IMR-90 (cell line): ENCODE measurements around the gene RBFOX1. TPM values are rescaled to one million over a fixed set of nuclear protein-coding genes. Genes with fewer than 3 reads are reported as not detected.

Source experiments
- ATAC-seq: fragments of 200-7000 bp; cut with Tn5 transposase; 2 replicates; pipeline ENCODE4 v1.9.1; 2020; ENCODE audit warnings: low read depth, mild to moderate bottlenecking, moderate library complexity
- BruUV-seq: library from RNA; stranded (reverse); fragments of 400-500 nt; replicated peaks from 2 replicates; lab custom pipeline; 2021; lab: Mats Ljungman, UMichigan
- CTCF ChIA-PET: fragments of 300-600 bp; formaldehyde crosslinking; extraction: SDS; loops from one replicate; lab custom pipeline; 2021; ENCODE audit warnings: antibody characterized with exemption; lab: Yijun Ruan, JAX
- POLR2A ChIA-PET: fragments of 300-600 bp; sonication (Branson Sonifier 250); formaldehyde crosslinking; loops from one replicate; lab custom pipeline; 2022; ENCODE audit warnings: antibody characterized with exemption; ENCODE audit not compliant: unreplicated experiment; lab: Charles Lee
- DNase-seq: peaks from one replicate; pipeline ENCODE4 v3.0.0; 2013
- H2AFZ ChIP-seq: replicated peaks from 2 replicates; pipeline ENCODE3; 2013; ENCODE audit warnings: low read length, mild to moderate bottlenecking; ENCODE audit not compliant: poor library complexity
- H2AK5ac ChIP-seq: 2 replicates; pipeline ENCODE4 v1.6.1; 2013; ENCODE audit warnings: low read depth, low read length, inconsistent platforms
- H2AK9ac ChIP-seq: replicated peaks from 2 replicates; pipeline ENCODE3; 2013; ENCODE audit warnings: mild to moderate bottlenecking, low read depth, low read length, moderate library complexity; ENCODE audit not compliant: poor library complexity
- H2BK120ac ChIP-seq: 2 replicates; pipeline ENCODE4 v1.6.1; 2013; ENCODE audit warnings: low read depth, low read length, inconsistent platforms
- H2BK15ac ChIP-seq: 3 replicates; pipeline ENCODE4 v1.6.1; 2013; ENCODE audit warnings: low read depth, low read length, inconsistent platforms
- H2BK20ac ChIP-seq: 2 replicates; pipeline ENCODE4 v1.6.1; 2013; ENCODE audit warnings: low read depth, mild to moderate bottlenecking, inconsistent platforms, low read length, moderate library complexity
- H2BK5ac ChIP-seq: 2 replicates; pipeline ENCODE4 v1.6.1; 2013; ENCODE audit warnings: mild to moderate bottlenecking, low read depth, low read length, inconsistent platforms; ENCODE audit not compliant: poor library complexity, severe bottlenecking
- H3K14ac ChIP-seq: replicated peaks from 2 replicates; pipeline ENCODE4 v1.6.1; 2013; ENCODE audit warnings: low read depth, low read length, inconsistent platforms
- H3K18ac ChIP-seq: 2 replicates; pipeline ENCODE4 v1.6.1; 2013; ENCODE audit warnings: low read depth, low read length, control low read depth
- H3K23ac ChIP-seq: 2 replicates; pipeline ENCODE4 v1.6.1; 2013; ENCODE audit warnings: low read depth, low read length, inconsistent platforms
- H3K27ac ChIP-seq: 2 replicates; pipeline ENCODE4 v1.5.1; 2013; ENCODE audit warnings: mild to moderate bottlenecking, control low read depth, low read length; ENCODE audit not compliant: insufficient read depth
- H3K27me3 ChIP-seq: 2 replicates; pipeline ENCODE4 v1.6.1; 2013; ENCODE audit warnings: low read length; ENCODE audit not compliant: control insufficient read depth, insufficient read depth
- H3K36me3 ChIP-seq: 2 replicates; pipeline ENCODE4 v1.6.1; 2013; ENCODE audit warnings: low read length, mixed read lengths; ENCODE audit not compliant: control insufficient read depth, insufficient read depth
- H3K4ac ChIP-seq: 2 replicates; pipeline ENCODE4 v1.6.1; 2013; ENCODE audit warnings: low read depth, low read length, inconsistent platforms
- H3K4me1 ChIP-seq: 2 replicates; pipeline ENCODE4 v1.6.1; 2013; ENCODE audit warnings: low read length, mixed read lengths; ENCODE audit not compliant: control insufficient read depth, insufficient read depth
- H3K4me2 ChIP-seq: 2 replicates; pipeline ENCODE4 v1.6.1; 2013; ENCODE audit warnings: low read depth, mild to moderate bottlenecking, control low read depth, low read length, moderate library complexity
- H3K4me3 ChIP-seq: 2 replicates; pipeline ENCODE4 v1.5.1; 2013; ENCODE audit warnings: low read depth, mild to moderate bottlenecking, control low read depth, low read length, moderate library complexity; ENCODE audit not compliant: insufficient read depth
- H3K56ac ChIP-seq: 2 replicates; pipeline ENCODE4 v1.6.1; 2013; ENCODE audit warnings: low read length, inconsistent platforms; ENCODE audit not compliant: insufficient read depth; ENCODE audit errors: extremely low read depth
- H3K79me1 ChIP-seq, 2 experiments: 2 replicates each; pipeline ENCODE4 v1.6.1; 2013; ENCODE audit warnings: low read length in 2 of 2, inconsistent platforms in 1 of 2, low read depth in 1 of 2
- H3K9ac ChIP-seq: 2 replicates; pipeline ENCODE4 v1.6.1; 2013; ENCODE audit warnings: low read depth, low read length, control low read depth
- H3K9me1 ChIP-seq: 2 replicates; pipeline ENCODE4 v1.6.1; 2013; ENCODE audit warnings: low read length, inconsistent platforms; ENCODE audit not compliant: insufficient read depth
- H3K9me3 ChIP-seq: 2 replicates; pipeline ENCODE4 v1.6.1; 2013; ENCODE audit warnings: low read length; ENCODE audit not compliant: control insufficient read depth, insufficient read depth
- H4K20me1 ChIP-seq: 2 replicates; pipeline ENCODE4 v1.6.1; 2013; ENCODE audit warnings: low read length, inconsistent platforms; ENCODE audit not compliant: insufficient read depth
- H4K5ac ChIP-seq: 2 replicates; pipeline ENCODE4 v1.6.1; 2013; ENCODE audit warnings: mild to moderate bottlenecking, low read depth, low read length, control low read depth
- H4K8ac ChIP-seq, 2 experiments: 2 replicates each; pipeline ENCODE4 v1.6.1; 2013; ENCODE audit warnings: low read depth in 2 of 2, low read length in 2 of 2, control low read depth in 1 of 2, inconsistent platforms in 1 of 2
- H4K91ac ChIP-seq: 2 replicates; pipeline ENCODE4 v1.6.1; 2013; ENCODE audit warnings: low read depth, low read length, inconsistent platforms; ENCODE audit not compliant: insufficient read depth
- WGBS, 2 experiments: methylation state at CpG; one replicate each; pipeline versions ENCODE4 v1.1.5 to v1.1.7; 2013; ENCODE audit warnings: missing lambda C conversion rate in 2 of 2; ENCODE audit not compliant: insufficient read length in 1 of 2; ENCODE audit errors: extremely low coverage in 2 of 2; 5-methylcytosine and 5-hydroxymethylcytosine counted together
- dilution Hi-C: fragments of 300-500 bp; cut with HindIII; formaldehyde crosslinking; loops from one replicate; pipeline ENCODE4 v1.14.3; 2018; ENCODE audit warnings: low sequenced_read_pairs; ENCODE audit not compliant: unreplicated experiment
- in situ Hi-C: fragments of 300-500 bp; cut with MboI; formaldehyde crosslinking; loops from 3 replicates; pipeline ENCODE4 v1.14.3; 2019; ENCODE audit warnings: low sequenced_read_pairs, inconsistent platforms, mixed read lengths
- intact Hi-C: fragments of 100-400 bp; cut with micrococcal nuclease; formaldehyde crosslinking; loops from 2 replicates; pipeline ENCODE4 v1.10.0; 2022
- polyA plus RNA-seq, 3 experiments: library from polyadenylated mRNA; depleted of rRNA; stranded (reverse); fragments of >200 nt; gene quantifications; 2 replicates each; pipeline ENCODE4 v1.2.3, GENCODE V29; 2012; ENCODE audit warnings: low replicate concordance in 1 of 3
- total RNA-seq: library from RNA; depleted of rRNA; stranded (reverse); fragments of >200 nt; gene quantifications from 2 replicates; pipeline ENCODE4 v1.2.3, GENCODE V29; 2012
- TF ChIP-seq, protein P1 (sequence below): fragments of 150-350 bp; IDR thresholded peaks from 2 replicates; pipeline ENCODE4 v1.6.1; 2017; ENCODE audit warnings: mild to moderate bottlenecking, antibody characterized with exemption, low read length, low read depth

RBFOX1 gene
- total and polyA plus RNA-seq, 2 of the 4 experiments (the other 2 are of a cell fraction), result not detected

GRCh38 chr16:7362231-7362630, 29.6 kb downstream of the RBFOX1 start:
- Histone ChIP-seq H3K14ac (no peak overlapping the region), H3K4me1 (no peaks in the 10 kb centered on the region), H3K4me2 (no peak overlapping the region), H2AK9ac (no peak overlapping the region), H4K8ac (no peak overlapping the region), H3K4ac (no peak overlapping the region), H4K91ac (no peak overlapping the region), H3K9me1 (no peaks in the 10 kb centered on the region), H2AFZ (no peak overlapping the region), H3K18ac (no peak overlapping the region), H2BK20ac (no peak overlapping the region), H3K56ac (no peak overlapping the region), H3K79me1 (no peaks in the 10 kb centered on the region), H3K9ac (no peak overlapping the region), H3K27ac (no peak overlapping the region), H3K9me3 (peaks cover 20% of the 10 kb centered on the region), H3K4me3 (no peak overlapping the region), H4K5ac (no peak overlapping the region), H2BK5ac (peak overlapping the region; percentile 81), H3K23ac (no peak overlapping the region), H2AK5ac (no peak overlapping the region), H3K27me3 (no peaks in the 10 kb centered on the region), H2BK120ac (no peak overlapping the region), H2BK15ac (no peak overlapping the region), H4K20me1 (no peaks in the 10 kb centered on the region), H3K36me3 (no peaks in the 10 kb centered on the region)
- dilution Hi-C loops (no loop called here), in situ Hi-C loops (no loop called here), intact Hi-C loops (no loop called here)
- no peak for ATAC-seq
- ChIA-PET CTCF (interaction anchor here (0.6 kb wide), 1 partner anchor 490 kb away, joined by 3 read pairs; no protein-coding TSS in a partner anchor), POLR2A (no interaction called here)
- no TSS peak for BruUV-seq
- TF ChIP-seq, protein P1, sequence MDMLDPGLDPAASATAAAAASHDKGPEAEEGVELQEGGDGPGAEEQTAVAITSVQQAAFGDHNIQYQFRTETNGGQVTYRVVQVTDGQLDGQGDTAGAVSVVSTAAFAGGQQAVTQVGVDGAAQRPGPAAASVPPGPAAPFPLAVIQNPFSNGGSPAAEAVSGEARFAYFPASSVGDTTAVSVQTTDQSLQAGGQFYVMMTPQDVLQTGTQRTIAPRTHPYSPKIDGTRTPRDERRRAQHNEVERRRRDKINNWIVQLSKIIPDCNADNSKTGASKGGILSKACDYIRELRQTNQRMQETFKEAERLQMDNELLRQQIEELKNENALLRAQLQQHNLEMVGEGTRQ, result no peak
- no peak for DNase-seq
- WGBS, 2 experiments, result 71 to 100% methylated on average over 5 to 6 of the region's 6 CpGs
